ENCODE measurements around the gene GASK1B. TPM values are rescaled to one million over a fixed set of nuclear protein-coding genes. Genes with fewer than 3 reads are reported as not detected.

GASK1B gene
- total and polyA plus RNA-seq, 5 experiments from 2014 or later: 0.49 to 0.55 TPM; not detected in 3

DNA sequence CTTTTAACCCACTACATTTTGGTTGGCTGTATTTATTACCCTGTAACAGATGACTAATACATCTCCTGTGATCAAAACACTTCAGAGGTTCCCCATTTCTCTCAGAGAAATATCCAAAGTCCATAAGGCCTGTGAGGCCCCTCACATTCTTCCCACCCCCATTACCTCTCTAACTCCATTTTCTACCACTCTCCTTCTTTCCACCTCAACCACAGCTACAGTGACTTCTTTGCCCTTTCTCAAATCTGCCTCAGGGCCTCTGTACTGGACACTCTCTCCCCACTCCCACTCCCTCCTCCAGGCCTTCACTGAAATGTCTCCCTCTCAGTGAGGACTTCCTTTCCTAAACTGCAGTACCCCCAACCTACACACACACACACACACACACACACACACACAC is 29.1 kb upstream of the GASK1B start:
- ATAC-seq (no peak), DNase-seq (no peak)
- H3K9me3 Mint-ChIP-seq: peaks cover 0 to 6% (median 0%) of the 10 kb centered on the region in 9 donors
- no peaks in the 10 kb centered on the region for H3K4me1 Mint-ChIP-seq
- H3K36me3 Mint-ChIP-seq: no peaks in the 10 kb centered on the region
- peaks cover 0 to 9% (median 5%) of the 10 kb centered on the region in 5 donors for H3K27me3 Mint-ChIP-seq
- POLR2A ChIA-PET: no interaction called here
- H3K27ac Mint-ChIP-seq: no peak overlapping the region
- H3K4me3 Mint-ChIP-seq: no peak overlapping the region

DNA sequence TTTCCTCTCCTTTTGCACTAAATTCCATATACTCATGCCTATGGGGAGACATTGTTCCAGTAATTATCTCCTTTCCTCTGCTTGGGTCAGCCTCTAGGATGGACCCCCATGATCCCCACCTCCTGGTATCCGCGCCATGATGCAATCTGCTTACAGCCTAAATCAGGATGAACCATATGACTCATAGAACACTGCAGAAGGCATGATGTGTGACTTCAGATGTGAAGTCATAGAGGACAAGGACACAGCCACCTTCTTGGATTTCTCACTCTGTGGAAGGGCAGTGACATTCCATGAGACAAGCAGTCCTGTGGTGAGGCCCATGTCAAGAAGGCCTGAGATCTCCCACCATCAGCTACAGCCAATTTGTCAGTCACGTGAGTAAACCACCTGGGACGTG is 28.5 kb upstream of the GASK1B start:
- DNase-seq: no peak
- Mint-ChIP-seq H3K4me3 (no peak overlapping the region), H3K27me3 (peaks cover 0 to 9% (median 5%) of the 10 kb centered on the region in 5 donors), H3K9me3 (peaks cover 0 to 6% (median 0%) of the 10 kb centered on the region in 9 donors), H3K36me3 (no peaks in the 10 kb centered on the region), H3K27ac (peak overlapping the region in 1 of 10 donors; percentile 65), H3K4me1 (no peaks in the 10 kb centered on the region)
- POLR2A ChIA-PET: no interaction called here
- no peak for ATAC-seq

DNA sequence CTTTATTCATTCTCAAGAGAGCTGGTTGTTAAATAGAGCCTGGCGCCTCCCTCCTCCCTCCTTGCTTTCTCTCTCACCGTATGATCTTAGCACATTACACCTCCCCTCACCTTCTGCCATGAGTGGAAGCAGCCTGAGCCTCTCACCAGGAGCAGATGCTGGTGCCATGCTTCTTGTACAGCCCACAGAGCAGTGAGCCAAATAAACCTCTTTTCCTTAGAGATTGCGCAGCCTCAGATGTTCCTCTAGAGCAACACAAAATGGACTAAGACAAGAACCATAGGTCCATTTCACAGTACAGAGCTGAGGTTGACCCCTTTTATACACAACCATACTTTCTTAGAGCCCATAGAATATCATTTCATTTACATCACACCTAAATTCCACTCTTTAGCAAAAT is 27.4 kb upstream of the GASK1B start:
- Mint-ChIP-seq H3K4me1 (no peaks in the 10 kb centered on the region), H3K4me3 (no peak overlapping the region), H3K27ac (no peak overlapping the region), H3K27me3 (peaks cover 0 to 9% (median 5%) of the 10 kb centered on the region in 5 donors), H3K9me3 (peaks cover 0 to 2% (median 0%) of the 10 kb centered on the region in 9 donors), H3K36me3 (no peaks in the 10 kb centered on the region)
- DNase-seq (no peak), ATAC-seq (no peak)
- POLR2A ChIA-PET: no interaction called here

DNA sequence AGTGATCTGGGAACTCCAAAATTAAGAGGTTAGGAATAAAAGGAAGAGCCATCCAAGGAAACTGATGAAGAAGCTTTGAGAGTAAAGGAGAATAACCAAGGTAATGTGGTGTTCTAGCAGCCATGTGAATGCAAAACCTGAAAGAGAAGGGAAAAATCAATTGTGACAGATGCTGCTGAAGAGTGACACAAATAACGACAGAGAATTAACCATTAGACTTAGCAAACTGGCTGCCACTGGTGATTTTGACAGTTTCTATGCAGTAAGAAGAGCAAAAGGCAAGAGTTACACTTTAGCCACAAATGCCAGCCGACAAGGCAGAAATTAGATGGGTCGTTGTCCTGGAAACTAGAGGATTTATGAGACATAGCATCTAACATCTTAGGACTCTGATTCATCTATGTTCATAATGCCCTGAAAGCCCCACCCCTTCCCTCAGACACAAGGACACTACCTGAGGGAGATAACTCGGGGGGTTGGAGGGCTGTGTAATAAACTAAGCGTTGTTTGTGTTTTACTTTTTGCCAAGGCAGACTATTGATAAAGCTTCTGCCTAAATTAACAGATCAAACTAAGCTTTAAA is 24.5 kb upstream of the GASK1B start:
- H3K27ac Mint-ChIP-seq: no peak overlapping the region
- H3K36me3 Mint-ChIP-seq: no peaks in the 10 kb centered on the region
- H3K4me1 Mint-ChIP-seq: no peaks in the 10 kb centered on the region

DNA sequence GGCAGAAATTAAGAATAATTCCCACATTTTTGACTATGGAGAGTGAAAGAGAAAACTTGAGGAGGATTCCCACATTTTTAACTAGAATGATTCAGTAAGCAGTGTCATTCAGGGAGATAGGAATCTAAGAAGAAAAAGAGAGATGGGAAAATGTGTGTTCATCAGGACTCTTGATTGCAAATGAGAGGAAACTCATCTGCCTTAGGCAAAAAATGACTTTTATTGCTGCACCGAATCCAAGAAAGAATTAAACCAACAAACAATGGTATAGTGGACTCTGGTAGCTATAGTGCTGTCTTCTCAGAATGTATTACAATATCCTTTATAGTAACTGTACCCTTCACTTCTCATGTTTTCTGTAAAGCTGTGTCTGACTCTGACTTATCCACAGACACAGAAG is 22.5 kb upstream of the GASK1B start:
- ATAC-seq: no peak
- H3K9me3 Mint-ChIP-seq: no peaks in the 10 kb centered on the region
- POLR2A ChIA-PET: no interaction called here
- no peak for DNase-seq
- H3K36me3 Mint-ChIP-seq: no peaks in the 10 kb centered on the region
- H3K4me1 Mint-ChIP-seq: no peaks in the 10 kb centered on the region
- no peak overlapping the region for H3K4me3 Mint-ChIP-seq
- no peak overlapping the region for H3K27ac Mint-ChIP-seq
- peaks cover 0 to 20% (median 4%) of the 10 kb centered on the region in 5 donors for H3K27me3 Mint-ChIP-seq

More for the DNA sequence above, 24.5 kb upstream of the GASK1B start:
- Mint-ChIP-seq H3K9me3 (no peaks in the 10 kb centered on the region), H3K4me3 (no peak overlapping the region), H3K27me3 (peaks cover 0 to 20% (median 6%) of the 10 kb centered on the region in 5 donors)
- DNase-seq (no peak), ATAC-seq (no peak)
- POLR2A ChIA-PET: no interaction called here

DNA sequence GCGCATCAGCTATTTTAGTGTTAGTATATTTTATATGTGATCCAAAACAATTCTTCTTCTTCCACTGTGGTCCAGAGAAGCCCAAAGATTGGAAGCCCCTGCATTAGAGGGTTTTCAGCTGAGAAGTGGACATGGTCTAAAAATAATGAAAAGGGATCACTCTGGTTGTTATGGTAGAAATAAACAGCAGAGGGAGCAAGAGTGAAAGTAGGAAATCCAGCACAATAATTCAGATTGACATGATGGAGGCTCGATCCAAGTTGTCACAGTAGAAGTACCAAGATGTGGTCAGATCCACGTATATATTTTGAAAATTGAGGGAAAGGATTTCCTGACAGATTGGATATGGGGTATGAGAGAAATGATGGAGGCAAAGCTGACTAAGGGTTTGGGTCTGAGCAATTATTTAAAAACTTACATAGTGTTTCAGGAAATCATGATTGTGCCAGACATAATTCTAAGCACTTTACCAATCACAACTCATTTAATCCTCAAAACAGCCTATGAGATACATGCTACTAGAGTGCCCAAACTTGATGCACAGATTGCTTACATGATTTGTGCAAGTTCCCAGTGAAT is 20.4 kb upstream of the GASK1B start:
- ATAC-seq: no peak
- peak overlapping the region in 1 of 10 donors; percentile 40 for H3K4me3 Mint-ChIP-seq
- POLR2A ChIA-PET: no interaction called here
- no peak overlapping the region for H3K27ac Mint-ChIP-seq
- H3K27me3 Mint-ChIP-seq: peaks cover 0 to 20% (median 4%) of the 10 kb centered on the region in 5 donors
- no peaks in the 10 kb centered on the region for H3K36me3 Mint-ChIP-seq
- H3K9me3 Mint-ChIP-seq: no peaks in the 10 kb centered on the region
- no peak for DNase-seq
- no peaks in the 10 kb centered on the region for H3K4me1 Mint-ChIP-seq

DNA sequence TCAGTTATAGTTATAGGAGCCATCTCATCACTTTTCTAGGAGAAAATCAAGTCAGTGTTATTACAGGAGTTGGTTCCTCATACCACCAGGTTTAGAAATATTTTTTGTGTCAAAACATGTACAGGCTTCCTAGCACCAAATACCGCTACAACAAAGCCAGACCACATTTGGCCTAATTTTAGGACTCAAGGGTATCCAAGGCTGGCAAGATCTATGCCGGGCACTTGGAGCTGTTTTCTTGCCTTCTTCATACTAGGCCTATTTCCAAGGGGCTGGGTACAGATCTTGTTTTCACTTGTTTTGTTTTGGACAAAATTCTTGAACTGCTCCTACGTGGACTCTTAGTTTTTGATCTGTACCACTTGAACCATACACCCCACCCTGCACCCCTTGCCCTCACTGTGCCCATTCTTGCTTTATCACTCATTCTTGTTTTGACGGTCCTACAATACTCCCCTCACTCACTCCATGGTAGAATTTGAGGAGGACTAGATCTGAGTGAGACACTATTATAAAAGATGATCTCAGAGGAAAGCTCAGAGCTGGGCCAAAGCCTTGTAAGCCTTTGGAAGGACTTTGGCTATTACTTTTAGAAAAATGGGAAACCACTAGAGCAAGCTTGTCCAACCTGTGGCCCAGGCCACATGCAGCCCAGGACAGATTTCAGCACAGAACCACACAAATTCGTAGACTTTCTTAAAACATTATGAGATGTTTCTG is 19.8 kb upstream of the GASK1B start:
- no peak for ATAC-seq
- Mint-ChIP-seq H3K27ac (no peak overlapping the region), H3K4me3 (no peak overlapping the region), H3K36me3 (no peaks in the 10 kb centered on the region), H3K9me3 (no peaks in the 10 kb centered on the region), H3K4me1 (no peaks in the 10 kb centered on the region), H3K27me3 (peaks cover 0 to 20% (median 4%) of the 10 kb centered on the region in 5 donors)
- POLR2A ChIA-PET: no interaction called here
- DNase-seq: no peak

DNA sequence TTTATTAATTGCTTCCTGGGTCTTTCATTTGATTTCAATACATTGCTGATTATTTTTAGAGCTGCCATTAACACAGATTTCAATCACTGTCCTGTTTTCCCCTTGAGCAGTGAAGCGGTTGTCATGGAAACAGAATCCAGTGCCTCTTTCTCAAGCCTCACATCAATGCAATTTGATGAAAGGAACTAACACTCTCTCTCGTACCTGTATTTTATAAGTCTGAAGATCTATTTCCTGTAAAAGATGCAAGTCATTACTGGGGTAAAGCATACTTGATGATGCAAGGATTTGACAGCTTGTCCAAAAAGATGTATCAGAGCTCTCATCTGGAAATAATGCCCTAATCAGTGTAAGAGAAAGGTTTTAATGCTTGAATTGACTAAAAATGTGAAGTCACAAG is 17.9 kb upstream of the GASK1B start:
- no peaks in the 10 kb centered on the region for H3K4me1 Mint-ChIP-seq
- POLR2A ChIA-PET: no interaction called here
- no peak for ATAC-seq
- H3K27ac Mint-ChIP-seq: no peak overlapping the region
- DNase-seq: no peak
- H3K4me3 Mint-ChIP-seq: no peak overlapping the region
- no peaks in the 10 kb centered on the region for H3K36me3 Mint-ChIP-seq
- H3K9me3 Mint-ChIP-seq: peaks cover 0 to 2% (median 0%) of the 10 kb centered on the region in 9 donors
- peaks cover 0 to 11% (median 0%) of the 10 kb centered on the region in 5 donors for H3K27me3 Mint-ChIP-seq

DNA sequence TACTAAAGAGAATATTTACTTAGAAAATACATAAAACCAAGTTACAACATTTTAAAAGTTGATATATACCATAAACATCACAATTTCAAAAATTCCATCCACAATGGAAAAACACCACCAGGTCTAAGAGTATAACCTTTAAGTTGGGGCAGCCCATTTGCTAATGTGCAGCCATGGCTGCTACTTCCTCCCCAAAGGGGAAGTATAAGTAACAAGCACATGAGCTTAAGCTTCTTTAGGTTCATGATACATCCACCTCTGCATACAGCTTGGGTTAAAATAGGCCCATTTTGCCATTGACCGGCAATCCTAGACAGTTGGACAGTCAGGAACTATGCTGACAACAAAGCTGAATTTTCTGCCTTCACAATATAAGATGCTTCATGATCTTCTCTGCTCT is 16.6 kb upstream of the GASK1B start:
- no peaks in the 10 kb centered on the region for H3K36me3 Mint-ChIP-seq
- no peaks in the 10 kb centered on the region for H3K4me1 Mint-ChIP-seq
- H3K4me3 Mint-ChIP-seq: no peak overlapping the region
- no peak overlapping the region for H3K27ac Mint-ChIP-seq
- POLR2A ChIA-PET: no interaction called here
- H3K27me3 Mint-ChIP-seq: peaks cover 0 to 8% (median 0%) of the 10 kb centered on the region in 5 donors
- H3K9me3 Mint-ChIP-seq: peaks cover 0 to 2% (median 0%) of the 10 kb centered on the region in 9 donors
- ATAC-seq (no peak), DNase-seq (no peak)

DNA sequence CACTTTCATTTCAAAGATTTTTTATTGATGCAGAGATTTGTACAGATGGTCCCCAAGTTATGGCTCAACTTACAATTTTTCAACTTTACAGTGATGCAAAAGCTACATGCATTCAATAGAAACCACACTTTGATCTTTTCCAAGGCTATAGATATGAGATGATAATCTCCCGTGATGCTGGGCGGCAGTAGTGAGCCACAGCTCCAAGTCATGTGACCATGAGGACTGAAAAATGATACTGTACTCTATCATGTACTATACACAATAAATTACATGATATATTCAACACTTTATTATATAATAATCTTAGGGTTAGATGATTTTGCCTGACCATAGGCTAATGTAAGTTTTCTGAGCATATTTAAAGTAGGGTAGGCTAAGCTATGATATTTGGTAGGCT is 14.0 kb upstream of the GASK1B start:
- Mint-ChIP-seq H3K27me3 (peaks cover 0 to 2% (median 0%) of the 10 kb centered on the region in 5 donors), H3K4me1 (no peaks in the 10 kb centered on the region), H3K27ac (no peak overlapping the region), H3K9me3 (peaks cover 0 to 2% (median 0%) of the 10 kb centered on the region in 9 donors), H3K36me3 (no peaks in the 10 kb centered on the region), H3K4me3 (no peak overlapping the region)
- ATAC-seq (no peak), DNase-seq (no peak)
- POLR2A ChIA-PET: no interaction called here

DNA sequence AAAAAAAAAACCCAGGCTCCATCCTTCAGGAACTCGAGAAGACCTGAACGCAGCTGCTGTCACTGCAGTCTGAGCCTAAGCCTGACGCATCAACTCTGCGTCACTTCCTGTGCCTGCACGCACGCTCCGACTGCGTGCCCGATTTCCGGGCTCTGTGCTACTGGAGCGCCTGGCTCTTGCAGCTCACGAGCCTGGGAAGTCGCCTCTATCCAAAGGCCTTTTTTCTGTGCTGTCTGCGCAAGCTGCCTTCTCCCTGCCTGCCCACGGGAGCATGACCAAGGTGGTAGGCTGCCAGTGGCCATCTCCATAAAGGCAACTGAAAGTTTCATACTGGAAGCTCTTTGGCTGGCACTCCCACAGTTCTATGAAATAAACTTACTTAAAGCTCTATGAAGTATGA is 9.9 kb upstream of the GASK1B start:
- no peaks in the 10 kb centered on the region for H3K36me3 Mint-ChIP-seq
- no peaks in the 10 kb centered on the region for H3K4me1 Mint-ChIP-seq
- no peak for ATAC-seq
- peaks cover 2 to 16% (median 12%) of the 10 kb centered on the region in 5 donors for H3K27me3 Mint-ChIP-seq
- peaks cover 0 to 2% (median 0%) of the 10 kb centered on the region in 9 donors for H3K9me3 Mint-ChIP-seq
- H3K27ac Mint-ChIP-seq: no peak overlapping the region
- POLR2A ChIA-PET: no interaction called here
- no peak for DNase-seq
- H3K4me3 Mint-ChIP-seq: no peak overlapping the region

DNA sequence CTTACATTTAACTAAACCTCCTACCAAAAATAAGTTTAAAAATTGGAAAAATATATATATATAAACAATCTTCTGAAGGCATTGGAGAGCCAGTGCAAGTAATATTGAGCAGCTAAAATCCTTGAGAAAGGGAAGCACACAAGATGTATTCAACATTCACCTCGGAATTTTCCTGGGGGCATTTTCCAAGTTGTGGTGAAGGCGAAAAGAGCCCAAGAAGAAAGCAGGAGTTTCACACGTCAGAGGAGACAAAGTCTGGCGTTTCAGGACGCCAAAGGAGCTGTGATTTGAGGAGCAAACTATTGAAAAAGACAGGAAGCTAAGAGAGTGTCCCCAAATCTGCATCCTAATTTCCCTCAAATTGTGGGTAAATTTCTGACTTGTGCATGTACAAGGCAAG is 9.1 kb upstream of the GASK1B start:
- Mint-ChIP-seq H3K9me3 (peaks cover 0 to 2% (median 0%) of the 10 kb centered on the region in 9 donors), H3K4me3 (no peak overlapping the region), H3K36me3 (no peaks in the 10 kb centered on the region), H3K4me1 (no peaks in the 10 kb centered on the region), H3K27ac (no peak overlapping the region), H3K27me3 (peaks cover 2 to 23% (median 13%) of the 10 kb centered on the region in 5 donors)
- ATAC-seq (no peak), DNase-seq (no peak)
- POLR2A ChIA-PET: no interaction called here

DNA sequence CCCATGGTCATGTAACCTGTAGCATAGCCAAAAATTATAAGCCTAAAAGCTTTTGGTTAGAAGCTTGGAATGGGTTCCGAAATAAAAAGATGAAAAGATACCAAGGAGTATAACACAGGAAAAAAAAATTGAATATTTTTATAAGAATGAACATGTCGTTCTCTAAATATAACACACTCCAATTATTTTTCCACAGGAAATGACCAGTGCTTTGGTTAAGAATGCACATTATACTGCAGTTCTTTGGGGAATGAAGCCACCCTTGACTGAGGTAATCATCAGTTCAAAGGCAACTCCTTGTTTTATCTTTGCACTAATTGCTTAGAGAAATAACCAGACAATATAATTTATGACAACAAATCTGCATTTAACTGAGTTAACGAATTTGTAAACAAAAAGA is 6.6 kb upstream of the GASK1B start:
- Mint-ChIP-seq H3K27me3 (peaks cover 7 to 44% (median 15%) of the 10 kb centered on the region in 5 donors), H3K27ac (no peak overlapping the region), H3K9me3 (peaks cover 0 to 2% (median 0%) of the 10 kb centered on the region in 9 donors), H3K4me1 (no peaks in the 10 kb centered on the region), H3K4me3 (no peak overlapping the region), H3K36me3 (no peaks in the 10 kb centered on the region)
- POLR2A ChIA-PET: no interaction called here
- no peak for ATAC-seq
- no peak for DNase-seq

Measured in naive thymus-derived CD8-positive, alpha-beta T cell (primary cell).